ENCODE data around the gene C5orf52.

Gene C5orf52

GRCh38 chr5:157649101-157649500, 22.2 kb upstream of the C5orf52 start:
- TF ChIP-seq CTCF (IDR thresholded peaks at IDR 0.05; ENCODE audit: low read depth, low read length) = no peak
- DNase-seq (ENCODE audit: extremely low read depth, low read depth) = no peak

DNA sequence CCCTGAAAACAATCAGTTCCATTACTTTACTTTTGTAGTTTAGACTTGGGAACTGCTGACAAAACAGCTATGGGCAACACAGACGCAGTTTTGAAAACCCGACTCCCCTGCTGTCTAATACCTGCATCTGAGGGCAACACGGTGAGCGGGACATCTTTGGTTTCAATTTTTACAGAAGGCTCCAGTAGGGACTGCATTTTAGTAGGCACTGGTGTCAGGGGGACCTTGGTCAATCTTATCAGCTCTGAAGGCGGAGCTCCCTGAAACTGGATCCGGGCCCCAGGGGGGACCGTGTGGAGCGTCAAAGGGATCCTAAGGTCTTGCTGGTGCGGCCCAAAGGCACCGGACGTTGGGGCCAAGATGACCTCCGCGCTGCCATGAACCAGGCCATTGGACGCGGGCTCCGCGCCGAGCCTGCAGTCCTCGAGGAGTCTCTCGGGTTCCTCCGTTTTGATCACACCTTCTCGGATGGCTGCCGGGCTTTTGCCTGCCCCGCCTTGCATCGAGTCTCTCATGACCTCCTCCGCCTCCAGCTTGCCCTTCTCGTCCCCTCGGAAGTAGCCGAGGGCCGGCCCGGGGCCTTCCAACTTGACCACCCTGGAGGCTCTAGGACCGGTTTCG, 20.2 kb upstream of the C5orf52 start:
- no peak for DNase-seq (ENCODE audit: extremely low read depth, low read depth)

DNA sequence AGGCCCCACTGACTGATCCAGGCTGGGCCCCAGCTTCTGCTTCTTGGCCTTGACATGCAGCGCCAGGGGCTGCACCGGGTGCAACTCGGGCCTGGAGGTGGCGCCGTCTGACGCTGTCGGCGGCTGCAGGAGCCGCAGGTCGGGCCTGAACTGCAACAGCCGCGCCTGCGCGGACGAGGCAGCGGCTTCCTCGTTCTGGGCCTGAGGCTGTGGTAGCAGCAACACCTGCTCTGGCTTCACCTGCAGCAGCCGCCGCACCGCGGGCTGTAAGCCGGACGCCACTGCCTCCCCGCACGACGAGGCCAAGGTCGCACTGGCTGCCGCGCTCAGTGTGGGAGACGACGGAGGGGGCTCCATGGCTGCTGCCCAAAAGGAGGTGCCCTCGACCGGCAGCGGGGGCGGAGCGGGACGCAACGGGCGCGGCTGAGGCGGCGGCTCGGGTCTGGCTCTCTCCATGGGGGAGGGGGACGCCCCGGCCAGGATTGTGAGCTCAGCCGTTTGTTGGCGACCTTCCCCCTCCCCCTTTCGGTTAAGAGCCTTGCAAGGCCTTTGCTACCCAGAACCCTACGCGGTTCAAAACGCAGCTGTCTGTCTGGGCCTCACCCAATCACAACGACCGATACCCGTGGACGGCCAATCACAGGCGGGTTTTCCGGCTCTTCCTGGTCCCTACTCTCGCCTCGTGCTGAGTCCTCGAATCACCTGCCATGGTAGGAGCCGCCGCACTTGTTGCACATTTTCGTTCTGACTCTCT, 19.5 kb upstream of the C5orf52 start:
- TF ChIP-seq CTCF (IDR thresholded peaks at IDR 0.05; ENCODE audit: low read depth, low read length) = peak; percentile 12; the same call in 1 of the 2 replicates
- DNase-seq (ENCODE audit: extremely low read depth, low read depth) = no peak

More for the DNA sequence above, 20.2 kb upstream of the C5orf52 start:
- TF ChIP-seq CTCF (IDR thresholded peaks at IDR 0.05; ENCODE audit: low read depth, low read length) = no peak

GRCh38 chr5:157652377-157652692, 19.0 kb upstream of the C5orf52 start, which contains the start of gene SOX30:
SOX30 (minus strand) TSS chr5:157652438; CDS start chr5:157652078, 360 bp downstream.
- TF ChIP-seq CTCF (IDR thresholded peaks at IDR 0.05; ENCODE audit: low read depth, low read length) = no peak
- DNase-seq (ENCODE audit: extremely low read depth, low read depth) = no peak

DNA sequence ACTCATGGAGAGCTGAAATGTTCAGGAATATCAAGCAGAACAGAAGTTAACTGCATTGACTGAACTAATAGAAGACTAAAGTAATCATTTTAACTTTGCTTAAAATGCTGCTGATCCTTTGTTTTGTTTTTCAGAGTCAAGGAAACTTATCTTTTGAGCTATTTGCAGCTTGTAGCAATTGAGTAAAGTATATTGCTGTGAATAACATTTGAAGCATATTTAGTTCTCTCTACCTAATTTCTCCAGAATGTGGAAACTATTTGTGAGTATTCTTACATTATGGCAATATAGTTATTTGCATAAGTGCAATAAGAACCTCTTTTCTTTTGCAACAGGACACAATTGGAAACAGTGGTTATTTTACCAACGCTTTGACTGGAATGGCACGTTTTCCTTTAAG, 13.8 kb upstream of the C5orf52 start:
- TF ChIP-seq CTCF (IDR thresholded peaks at IDR 0.05; ENCODE audit: low read depth, low read length) = no peak
- DNase-seq (ENCODE audit: extremely low read depth, low read depth) = no peak

GRCh38 chr5:157658893-157659292, 12.4 kb upstream of the C5orf52 start:
- no peak for TF ChIP-seq CTCF (IDR thresholded peaks at IDR 0.05; ENCODE audit: low read depth, low read length)
- no peak for DNase-seq (ENCODE audit: extremely low read depth, low read depth)

DNA sequence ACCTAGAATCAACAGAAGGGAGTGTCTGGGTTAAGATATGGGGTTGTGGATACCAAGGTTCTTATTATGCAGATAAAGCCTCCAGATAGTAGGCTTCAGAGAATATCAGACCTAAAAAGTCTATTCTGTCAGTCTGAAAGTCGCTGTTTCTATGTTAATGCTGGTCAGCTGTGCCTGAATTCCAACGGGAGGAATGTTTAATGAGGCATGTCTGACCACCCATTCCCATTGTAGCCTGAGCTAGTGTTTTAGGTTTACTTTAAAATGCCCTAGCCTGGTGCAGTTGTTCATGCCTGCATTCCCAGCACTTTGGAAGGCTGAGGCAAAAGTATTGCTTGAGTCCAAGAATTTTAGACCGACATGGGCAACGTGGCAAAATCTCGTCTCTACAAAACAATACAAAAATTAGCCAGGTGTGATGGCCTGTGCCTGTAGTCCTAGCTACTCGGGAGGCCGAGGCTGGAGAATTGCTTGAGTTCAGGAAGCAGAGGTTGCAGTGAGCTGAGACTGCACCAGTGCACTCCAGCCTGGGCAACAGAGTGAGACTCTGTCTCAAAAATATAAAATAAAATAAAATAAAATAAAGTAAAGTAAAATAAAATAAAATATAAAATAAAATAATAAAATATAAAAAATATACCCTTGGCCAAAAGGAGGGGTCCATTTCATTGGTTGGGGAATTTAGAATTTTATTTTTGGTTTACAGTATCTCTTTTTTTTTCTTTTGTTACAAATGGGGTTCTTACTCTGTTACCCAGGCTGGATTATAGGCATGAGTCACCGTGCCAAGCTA, 11.3 kb upstream of the C5orf52 start:
- no peak for TF ChIP-seq CTCF (IDR thresholded peaks at IDR 0.05; ENCODE audit: low read depth, low read length)
- DNase-seq (ENCODE audit: extremely low read depth, low read depth) = no peak

Data from AG09319 (cell line).